Measurements from ENCODE around the gene ADM5.

GRCh38 chr19:49677901-49678674, 11.3 kb upstream of the ADM5 start:
- TF ChIP-seq, protein P1, sequence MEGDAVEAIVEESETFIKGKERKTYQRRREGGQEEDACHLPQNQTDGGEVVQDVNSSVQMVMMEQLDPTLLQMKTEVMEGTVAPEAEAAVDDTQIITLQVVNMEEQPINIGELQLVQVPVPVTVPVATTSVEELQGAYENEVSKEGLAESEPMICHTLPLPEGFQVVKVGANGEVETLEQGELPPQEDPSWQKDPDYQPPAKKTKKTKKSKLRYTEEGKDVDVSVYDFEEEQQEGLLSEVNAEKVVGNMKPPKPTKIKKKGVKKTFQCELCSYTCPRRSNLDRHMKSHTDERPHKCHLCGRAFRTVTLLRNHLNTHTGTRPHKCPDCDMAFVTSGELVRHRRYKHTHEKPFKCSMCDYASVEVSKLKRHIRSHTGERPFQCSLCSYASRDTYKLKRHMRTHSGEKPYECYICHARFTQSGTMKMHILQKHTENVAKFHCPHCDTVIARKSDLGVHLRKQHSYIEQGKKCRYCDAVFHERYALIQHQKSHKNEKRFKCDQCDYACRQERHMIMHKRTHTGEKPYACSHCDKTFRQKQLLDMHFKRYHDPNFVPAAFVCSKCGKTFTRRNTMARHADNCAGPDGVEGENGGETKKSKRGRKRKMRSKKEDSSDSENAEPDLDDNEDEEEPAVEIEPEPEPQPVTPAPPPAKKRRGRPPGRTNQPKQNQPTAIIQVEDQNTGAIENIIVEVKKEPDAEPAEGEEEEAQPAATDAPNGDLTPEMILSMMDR (IDR thresholded peaks at IDR 0.05): peak; percentile 33 to 57 (median 52)
- no peak for TF ChIP-seq POLR2AphosphoS5 (IDR thresholded peaks at IDR 0.05)
- TF ChIP-seq POLR2A (IDR thresholded peaks at IDR 0.05): no peak
